ENCODE results near the gene FAM184B. TPM values are rescaled to one million over a fixed set of nuclear protein-coding genes. Genes with fewer than 3 reads are reported as not detected.

The FAM184B gene
- total RNA-seq, 1 experiment from 2014 or later, result 0.47 TPM

DNA sequence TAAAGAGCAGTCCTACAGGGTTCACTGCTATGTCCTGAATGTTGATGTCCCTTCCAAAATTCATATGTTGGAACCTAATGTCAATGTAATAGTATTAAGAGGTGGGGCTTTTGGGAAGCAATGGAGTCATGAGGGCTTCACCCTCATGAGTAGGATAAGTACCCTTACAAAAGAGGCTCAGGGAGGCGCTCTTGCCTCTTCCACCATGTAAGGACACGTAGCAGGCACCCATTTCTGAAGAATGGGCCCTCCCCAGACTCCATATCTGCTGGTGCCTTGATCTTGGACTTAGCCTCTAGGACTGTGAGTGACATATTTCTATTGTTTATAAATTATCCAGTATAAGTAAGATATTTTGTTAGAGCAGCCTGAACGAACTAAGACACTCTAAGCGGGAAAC, 151.2 kb downstream of the FAM184B start:
- ChIA-PET POLR2A (ENCODE audit: unreplicated experiment) (no interaction called here), CTCF (no interaction called here)
- Histone ChIP-seq H4K20me1 (ENCODE audit: low read length) (no peaks in the 10 kb centered on the region), H3K27ac (ENCODE audit: low read length) (no peak overlapping the region), H3K36me3 (ENCODE audit: low read depth, low read length) (peaks cover 21% of the 10 kb centered on the region), H3K79me2 (ENCODE audit: low read length) (no peaks in the 10 kb centered on the region), H3K4me3 (ENCODE audit: low read length) (no peak overlapping the region), H3F3A (ENCODE audit: low read length, unreplicated experiment) (no peaks in the 10 kb centered on the region), H3K9me3 (ENCODE audit: low read length) (no peaks in the 10 kb centered on the region), H3K27me3 (ENCODE audit: low read length) (no peaks in the 10 kb centered on the region), H3K9me2 (replicated peaks; ENCODE audit: low read length) (no peaks in the 10 kb centered on the region), H3K4me1 (ENCODE audit: insufficient read depth, low read length) (no peaks in the 10 kb centered on the region), H3K9ac (ENCODE audit: low read length) (no peak overlapping the region), H2AFZ (ENCODE audit: low read length) (no peak overlapping the region), H3K4me2 (ENCODE audit: low read length) (no peak overlapping the region)
- ATAC-seq (no peak), DNase-seq (no peak)
- intact Hi-C loops (cut with micrococcal nuclease), result loop anchor here (10.0 kb wide), 1 partner anchor 115 kb away; the partner anchor contains the start of genes CLRN2 and QDPR
- TF ChIP-seq EZH2 (IDR thresholded peaks at IDR 0.05; ENCODE audit: low read length, unreplicated experiment), result no peak
- TF ChIP-seq CTCF (conservative IDR thresholded peaks at IDR 0.05; ENCODE audit: low read depth, low read length), result no peak
- no peak for TF ChIP-seq EZH2phosphoT487 (IDR thresholded peaks at IDR 0.05; ENCODE audit: borderline replicate concordance, low read length)
- BruUV-seq (replicated peaks), result no TSS peak

GRCh38 chr4:17624821-17625220, 156.6 kb downstream of the FAM184B start:
- ChIA-PET POLR2A (ENCODE audit: unreplicated experiment) (no interaction called here), CTCF (no interaction called here)
- H2AFZ ChIP-seq (ENCODE audit: low read length), result no peak overlapping the region
- no peaks in the 10 kb centered on the region for H3K4me1 ChIP-seq (ENCODE audit: insufficient read depth, low read length)
- DNase-seq, result no peak
- H4K20me1 ChIP-seq (ENCODE audit: low read length), result peaks cover 4% of the 10 kb centered on the region; the same call in 1 of the 2 replicates
- H3K79me2 ChIP-seq (ENCODE audit: low read length), result 0 out of 2 replicates have a peak, but pooled peaks cover 8% of the 10 kb centered on the region
- H3K4me3 ChIP-seq (ENCODE audit: low read length), result no peak overlapping the region
- intact Hi-C loops (cut with micrococcal nuclease), result no loop called here
- no peak for TF ChIP-seq CTCF (conservative IDR thresholded peaks at IDR 0.05; ENCODE audit: low read depth, low read length)
- TF ChIP-seq EZH2 (IDR thresholded peaks at IDR 0.05; ENCODE audit: low read length, unreplicated experiment), result no peak
- no peak for TF ChIP-seq EZH2phosphoT487 (IDR thresholded peaks at IDR 0.05; ENCODE audit: borderline replicate concordance, low read length)
- no peak overlapping the region for H3K27ac ChIP-seq (ENCODE audit: low read length)
- H3K9me2 ChIP-seq (replicated peaks; ENCODE audit: low read length), result no peaks in the 10 kb centered on the region
- H3K9ac ChIP-seq (ENCODE audit: low read length), result no peak overlapping the region
- H3K9me3 ChIP-seq (ENCODE audit: low read length), result no peaks in the 10 kb centered on the region
- peaks cover 48% of the 10 kb centered on the region; the same call in 1 of the 2 replicates for H3K36me3 ChIP-seq (ENCODE audit: low read depth, low read length)
- H3F3A ChIP-seq (ENCODE audit: low read length, unreplicated experiment), result no peaks in the 10 kb centered on the region
- ATAC-seq, result no peak
- no peaks in the 10 kb centered on the region for H3K27me3 ChIP-seq (ENCODE audit: low read length)
- H3K4me2 ChIP-seq (ENCODE audit: low read length), result no peak overlapping the region
- BruUV-seq (replicated peaks), result no TSS peak

GRCh38 chr4:17623451-17624001, 157.9 kb downstream of the FAM184B start:
- Histone ChIP-seq H3K27ac (ENCODE audit: low read length) (no peak overlapping the region), H3K4me1 (ENCODE audit: insufficient read depth, low read length) (peaks cover 6% of the 10 kb centered on the region; the same call in 1 of the 2 replicates), H3F3A (ENCODE audit: low read length, unreplicated experiment) (no peaks in the 10 kb centered on the region), H3K27me3 (ENCODE audit: low read length) (no peaks in the 10 kb centered on the region), H3K4me2 (ENCODE audit: low read length) (no peak overlapping the region), H3K36me3 (ENCODE audit: low read depth, low read length) (peaks cover 45% of the 10 kb centered on the region; the same call in 1 of the 2 replicates), H4K20me1 (ENCODE audit: low read length) (peaks cover 12% of the 10 kb centered on the region), H3K9ac (ENCODE audit: low read length) (no peak overlapping the region), H3K4me3 (ENCODE audit: low read length) (no peak overlapping the region), H3K79me2 (ENCODE audit: low read length) (peaks cover 17% of the 10 kb centered on the region), H2AFZ (ENCODE audit: low read length) (no peak overlapping the region), H3K9me2 (replicated peaks; ENCODE audit: low read length) (no peaks in the 10 kb centered on the region), H3K9me3 (ENCODE audit: low read length) (no peaks in the 10 kb centered on the region)
- BruUV-seq (replicated peaks), result no TSS peak
- no peak for TF ChIP-seq CTCF (conservative IDR thresholded peaks at IDR 0.05; ENCODE audit: low read depth, low read length)
- no peak for TF ChIP-seq EZH2 (IDR thresholded peaks at IDR 0.05; ENCODE audit: low read length, unreplicated experiment)
- no peak for TF ChIP-seq EZH2phosphoT487 (IDR thresholded peaks at IDR 0.05; ENCODE audit: borderline replicate concordance, low read length)
- ATAC-seq (no peak), DNase-seq (no peak)
- intact Hi-C loops (cut with micrococcal nuclease), result no loop called here
- ChIA-PET CTCF (no interaction called here), POLR2A (ENCODE audit: unreplicated experiment) (interaction anchor here (0.6 kb wide), 1 partner anchor 12 kb away, joined by 11 read pairs; no protein-coding TSS in a partner anchor)
